GM12878 (cell line): ENCODE measurements around the gene APBB1IP. TPM values are rescaled to one million over a fixed set of nuclear protein-coding genes. Genes with fewer than 3 reads are reported as not detected.
A peak's percentile ranks its signal among the peaks of the same experiment; 100 is the strongest.

Experiments
- ATAC-seq: fragments of 200-7000 bp; cut with Tn5 transposase; 3 replicates; pipeline ENCODE4 v1.9.1; 2020; ENCODE audit warnings: mild to moderate bottlenecking, moderate library complexity
- BruUV-seq: library from RNA; stranded (reverse); fragments of 400-500 nt; replicated peaks from 2 replicates; lab custom pipeline; 2021; lab: Mats Ljungman, UMichigan
- CTCF ChIA-PET: fragments of 300-600 bp; sonication (Branson Sonifier 250); formaldehyde crosslinking; extraction: SDS; loops from one replicate; lab custom pipeline; 2021; ENCODE audit warnings: inconsistent platforms; lab: Yijun Ruan, JAX
- POLR2A ChIA-PET: fragments of 350-600 bp; formaldehyde crosslinking; extraction: SDS; loops from one replicate; lab custom pipeline; 2021; ENCODE audit warnings: inconsistent platforms; lab: Charles Lee
- RAD21 ChIA-PET: fragments of 300-600 bp; sonication (Branson Sonifier 250); formaldehyde crosslinking; loops from one replicate; lab custom pipeline; 2023; ENCODE audit warnings: antibody characterized with exemption; ENCODE audit not compliant: unreplicated experiment; lab: Charles Lee
- SMC1A ChIA-PET: fragments of 300-600 bp; sonication (Branson Sonifier 250); formaldehyde crosslinking; loops from one replicate; lab custom pipeline; 2023; ENCODE audit not compliant: unreplicated experiment, uncharacterized antibody; lab: Charles Lee
- DNase-seq: peaks from one replicate; pipeline ENCODE4 v3.0.0-alpha.2; 2011; ENCODE audit warnings: low read depth, low spot score
- FAIRE-seq: peaks from 3 replicates; lab custom pipeline; 2011; peaks lifted over from hg19 to GRCh38; lab: Jason Lieb, UNC
- H2AFZ ChIP-seq: 2 replicates; pipeline ENCODE4 v1.6.0; 2011; ENCODE audit warnings: low read depth, low read length, control low read depth; ENCODE audit not compliant: control insufficient read depth
- H3K27ac ChIP-seq: 2 replicates; pipeline ENCODE4 v1.5.1; 2011; ENCODE audit warnings: control low read depth; ENCODE audit not compliant: control insufficient read depth, insufficient read depth
- H3K27me3 ChIP-seq, 2 experiments: replicated peaks in 1 of 2; 2 replicates each; pipeline versions ENCODE4 v1.6.0 to v1.6.1; 2011; ENCODE audit warnings: low read length in 1 of 2; ENCODE audit not compliant: control insufficient read depth in 2 of 2, insufficient read depth in 2 of 2
- H3K36me3 ChIP-seq, 2 experiments: 2 replicates each; pipeline ENCODE4 v1.5.1; 2011; ENCODE audit warnings: low read length in 1 of 2; ENCODE audit not compliant: control insufficient read depth in 2 of 2, insufficient read depth in 2 of 2
- H3K4me1 ChIP-seq: 2 replicates; pipeline ENCODE4 v1.6.1; 2011; ENCODE audit warnings: mild to moderate bottlenecking, low read length, moderate library complexity, mixed read lengths; ENCODE audit not compliant: control insufficient read depth, insufficient read depth
- H3K4me2 ChIP-seq: 2 replicates; pipeline ENCODE4 v1.6.0; 2011; ENCODE audit warnings: control low read depth; ENCODE audit not compliant: control insufficient read depth, insufficient read depth
- H3K4me3 ChIP-seq: fragments of 200-600 bp; sonication (generic); 2 replicates; pipeline ENCODE4 v1.5.1; 2016
- H3K79me2 ChIP-seq: 2 replicates; pipeline ENCODE4 v1.6.0; 2011; ENCODE audit warnings: low read length; ENCODE audit not compliant: control insufficient read depth, insufficient read depth
- H3K9ac ChIP-seq: 2 replicates; pipeline ENCODE4 v1.8.0; 2011; ENCODE audit warnings: low read length, control low read depth, mixed read lengths; ENCODE audit not compliant: control insufficient read depth, insufficient read depth
- H3K9me3 ChIP-seq: replicated peaks from 3 replicates; pipeline ENCODE4 v1.5.1; 2011; ENCODE audit warnings: mild to moderate bottlenecking, low read length; ENCODE audit not compliant: control insufficient read depth, insufficient read depth
- H4K20me1 ChIP-seq: 2 replicates; pipeline ENCODE4 v1.6.0; 2011; ENCODE audit not compliant: control insufficient read depth, insufficient read depth
- CBFB ChIP-seq: IDR thresholded peaks from 2 replicates; pipeline ENCODE4 v1.6.1; 2016; ENCODE audit warnings: antibody characterized with exemption, low read depth
- CBX3 ChIP-seq: fragments of 200-600 bp; sonication (generic); IDR thresholded peaks from 2 replicates; pipeline ENCODE4 v1.6.1; 2016; ENCODE audit warnings: low read depth, borderline replicate concordance
- CBX5 ChIP-seq: sonication (generic); IDR thresholded peaks from 2 replicates; pipeline ENCODE4 v1.6.1; 2016; ENCODE audit warnings: low read depth, moderate library complexity, mild to moderate bottlenecking, inconsistent platforms
- CHD2 ChIP-seq: IDR thresholded peaks from 2 replicates; pipeline ENCODE4 v1.6.1; 2011; ENCODE audit warnings: low read depth, low read length, improper control_type of control experiment, borderline replicate concordance
- ETV6 ChIP-seq, 2 experiments: fragments of 450-650 bp in 1 of 2; IDR thresholded peaks in 1 of 2; conservative IDR thresholded peaks in 1 of 2; 2 replicates each; pipeline ENCODE4 v1.6.1; 2014; ENCODE audit warnings: antibody characterized with exemption in 1 of 2, borderline replicate concordance in 1 of 2, low read depth in 1 of 2, mild to moderate bottlenecking in 1 of 2, moderate library complexity in 1 of 2
- IKZF2 ChIP-seq, 2 experiments: fragments of 450-650 bp; IDR thresholded peaks; 2 replicates each; pipeline ENCODE4 v1.6.1; 2017; ENCODE audit warnings: mild to moderate bottlenecking in 2 of 2, moderate library complexity in 2 of 2
- JUND ChIP-seq: IDR thresholded peaks from 2 replicates; pipeline ENCODE4 v1.6.1; 2012; ENCODE audit warnings: low read depth, mild to moderate bottlenecking, low read length, improper control_type of control experiment, moderate library complexity
- NFXL1 ChIP-seq: fragments of 450-650 bp; IDR thresholded peaks from 2 replicates; pipeline ENCODE4 v1.6.1; 2017; ENCODE audit warnings: antibody characterized with exemption, mild to moderate bottlenecking, borderline replicate concordance
- NFYA ChIP-seq: IDR thresholded peaks from 2 replicates; pipeline ENCODE4 v1.6.1; 2011; ENCODE audit warnings: low read depth, mild to moderate bottlenecking, low read length, improper control_type of control experiment, borderline replicate concordance
- RAD21 ChIP-seq: IDR thresholded peaks from 2 replicates; pipeline ENCODE4 v1.6.1; 2011; ENCODE audit warnings: mild to moderate bottlenecking, low read depth, low read length, moderate library complexity; ENCODE audit not compliant: insufficient read depth
- REST ChIP-seq: IDR thresholded peaks from 2 replicates; pipeline ENCODE4 v1.6.1; 2012; ENCODE audit warnings: mild to moderate bottlenecking, low read depth, low read length
- RUNX3 ChIP-seq: IDR thresholded peaks from 2 replicates; pipeline ENCODE4 v1.6.1; 2012; ENCODE audit warnings: low read length, inconsistent platforms
- SIN3A ChIP-seq: IDR thresholded peaks from 2 replicates; pipeline ENCODE4 v1.6.1; 2012; ENCODE audit warnings: low read depth, low read length, improper control_type of control experiment
- TAF1 ChIP-seq: IDR thresholded peaks from 2 replicates; pipeline ENCODE4 v1.6.1; 2011; ENCODE audit warnings: mild to moderate bottlenecking, low read depth, low read length, borderline replicate concordance
- TARDBP ChIP-seq: IDR thresholded peaks from 2 replicates; pipeline ENCODE4 v1.6.1; 2016; ENCODE audit warnings: borderline replicate concordance
- ZBTB4 ChIP-seq: fragments of 450-650 bp; formaldehyde crosslinking; IDR thresholded peaks from 2 replicates; pipeline ENCODE4 v1.4.0; 2022; ENCODE audit warnings: mild to moderate bottlenecking, moderate library complexity
- WGBS: methylation state at CpG from one replicate; pipeline ENCODE4 v1.1.6; 2016; ENCODE audit warnings: low lambda C conversion rate; ENCODE audit not compliant: insufficient replicate concordance, insufficient coverage; ENCODE audit errors: missing lambda C conversion rate; 5-methylcytosine and 5-hydroxymethylcytosine counted together
- in situ Hi-C: fragments of 300-500 bp; cut with MboI; formaldehyde crosslinking; loops from 9 replicates; pipeline ENCODE4 v1.14.3; 2018; ENCODE audit warnings: mixed read lengths
- intact Hi-C: fragments of 100-400 bp; cut with micrococcal nuclease; formaldehyde crosslinking; loops from one replicate; pipeline ENCODE4 v1.14.2; 2022; ENCODE audit not compliant: unreplicated experiment
- polyA plus RNA-seq, 11 experiments: library from polyadenylated mRNA; depleted of rRNA in 4 of 11; unstranded in 6 of 11; stranded (reverse) in 5 of 11; fragments of >200 nt; fragmentation: Nextera tagmentation in 4 of 11; fragmentation: Illumina TruSeq in 1 of 11; extraction: Ambion mirVana in 4 of 11; extraction: Trizol in 1 of 11; gene quantifications; 1 replicate in 1 of 11; 2 replicates in 10 of 11; pipeline versions ENCODE4 v1.2.1 to v1.2.3, GENCODE V29; 2011 to 2016; ENCODE audit warnings: inconsistent platforms in 2 of 11, missing spikeins in 2 of 11, low read depth in 1 of 11
- total RNA-seq, 4 experiments: library from RNA; depleted of rRNA in 3 of 4; stranded (reverse); fragments of >200 nt in 3 of 4; fragmentation: Illumina TruSeq in 1 of 4; extraction: Trizol in 1 of 4; gene quantifications; 2 replicates each; pipeline versions ENCODE4 v1.2.1 to v1.2.3, GENCODE V29; 2013 to 2021

APBB1IP gene
- total and polyA plus RNA-seq, 10 of the 15 experiments (the other 5 are each of a cell fraction or from before 2014, with no cell fraction given) = 7.3 to 67.4 (median 19.9) TPM

GRCh38 chr10:26446258-26446657 is 8.1 kb downstream of the APBB1IP start:
- peak overlapping the region; percentile 38; the same call in 1 of the 2 replicates for H2AFZ ChIP-seq
- H3K27me3 ChIP-seq = no peaks in the 10 kb centered on the region
- H3K4me2 ChIP-seq = peak overlapping the region; percentile 62
- ChIA-PET POLR2A (interaction anchor here (0.9 to 2.0 kb wide), 3 partner anchors 11 to 35 kb away, joined by 3 to 6 read pairs (median 4); no protein-coding TSS in a partner anchor), CTCF (interaction anchor here (1.0 to 2.3 kb wide), 4 partner anchors 16 to 57 kb away, joined by 3 to 7 read pairs (median 4); no protein-coding TSS in a partner anchor), SMC1A (interaction anchor here (0.6 to 5.1 kb wide), 11 partner anchors 10 to 110 kb away, joined by 3 to 31 read pairs (median 4); partner anchors contain the start of gene APBB1IP), RAD21 (interaction anchor here (0.9 to 2.0 kb wide), 8 partner anchors 9 to 435 kb away, joined by 3 to 7 read pairs (median 4); no protein-coding TSS in a partner anchor)
- peaks cover 6% of the 10 kb centered on the region; the same call in 2 of the 3 replicates for H3K9me3 ChIP-seq
- intact Hi-C loops (loop anchor here (2.0 to 5.0 kb wide), 3 partner anchors 74 to 111 kb away; no protein-coding TSS in a partner anchor), in situ Hi-C loops (loop anchor here (25.0 kb wide), 1 partner anchor 1534 kb away; no protein-coding TSS in a partner anchor)
- FAIRE-seq (no peak), ATAC-seq (peak; percentile 36), DNase-seq (no peak)
- H3K79me2 ChIP-seq = peaks cover 89% of the 10 kb centered on the region
- peak overlapping the region; percentile 21; the same call in 1 of the 2 replicates for H3K4me3 ChIP-seq
- H3K9ac ChIP-seq = no peak overlapping the region
- peaks cover 30% of the 10 kb centered on the region for H3K4me1 ChIP-seq
- H3K36me3 ChIP-seq = peaks cover 0 to 15% of the 10 kb centered on the region in 2 experiments; a peak in 2 of 4 replicates
- 54% methylated on average over 5 of the region's 5 CpGs for WGBS
- peak overlapping the region; percentile 84 for H3K27ac ChIP-seq
- no TSS peak for BruUV-seq
- no peaks in the 10 kb centered on the region for H4K20me1 ChIP-seq
- TF ChIP-seq NFXL1 (no peak), ETV6 (conservative IDR thresholded peaks at IDR 0.05 in 1 of 2, IDR thresholded peaks at IDR 0.05 in 1 of 2; ENCODE audit: borderline replicate concordance in 1 of 2, low read depth in 1 of 2) (no peak), ZBTB4 (CRISPR knock-in tag) (no peak), TAF1 (no peak), CHD2 (no peak), REST (no peak), CBX5 (no peak), JUND (no peak), TARDBP (no peak), CBX3 (no peak), CBFB (no peak), RUNX3 (peak; percentile 23; the same call in 1 of the 2 replicates), NFYA (no peak), SIN3A (no peak), RAD21 (no peak), IKZF2 (IDR thresholded peaks at IDR 0.05) (no peak)
